Measurements from ENCODE around the gene CCN2.

GRCh38 chr6:131945971-131946370, 5.2 kb downstream of the CCN2 start:
- no peak for TF ChIP-seq EZH2 (IDR thresholded peaks at IDR 0.05)
- no peak for TF ChIP-seq POLR2AphosphoS5 (IDR thresholded peaks at IDR 0.05; ENCODE audit: borderline replicate concordance, low read depth, low read length)
